ENCODE data around the gene RENBP.

RENBP gene

GRCh38 chrX:153909024-153909979 lies 35.1 kb downstream of the RENBP start:
- Histone ChIP-seq H3K4me3 (no peak overlapping the region), H3K36me3 (ENCODE audit: insufficient read depth, low read length) (no peaks in the 10 kb centered on the region), H3K9ac (ENCODE audit: insufficient read length) (no peak overlapping the region), H3K9me3 (ENCODE audit: low read depth, low read length) (no peaks in the 10 kb centered on the region), H3K27ac (no peak overlapping the region)
- DNase-seq (ENCODE audit: low read depth, low spot score): no peak
- no peak for TF ChIP-seq POLR2AphosphoS5 (IDR thresholded peaks at IDR 0.05; ENCODE audit: borderline replicate concordance, low read depth, low read length)
- no peak for TF ChIP-seq EZH2 (IDR thresholded peaks at IDR 0.05)
- no peak for TF ChIP-seq FOXP2 (optimal IDR thresholded peaks at IDR 0.05; ENCODE audit: control extremely low read depth, extremely low read length, insufficient read depth)

- Histone ChIP-seq H3K9ac (ENCODE audit: insufficient read length) (no peak overlapping the region), H3K36me3 (ENCODE audit: insufficient read depth, low read length) (no peaks in the 10 kb centered on the region), H3K4me3 (no peak overlapping the region), H3K27ac (no peak overlapping the region), H3K9me3 (ENCODE audit: low read depth, low read length) (no peaks in the 10 kb centered on the region)
- TF ChIP-seq FOXP2 (optimal IDR thresholded peaks at IDR 0.05; ENCODE audit: control extremely low read depth, extremely low read length, insufficient read depth): no peak
- no peak for TF ChIP-seq EZH2 (IDR thresholded peaks at IDR 0.05)
- TF ChIP-seq POLR2AphosphoS5 (IDR thresholded peaks at IDR 0.05; ENCODE audit: borderline replicate concordance, low read depth, low read length): no peak
- no peak for DNase-seq (ENCODE audit: low read depth, low spot score)
Observed at GRCh38 chrX:153908219-153908860, 36.1 kb downstream of the RENBP start.

GRCh38 chrX:153907456-153907855 lies 37.0 kb downstream of the RENBP start:
- TF ChIP-seq POLR2AphosphoS5 (IDR thresholded peaks at IDR 0.05; ENCODE audit: borderline replicate concordance, low read depth, low read length) (no peak), EZH2 (IDR thresholded peaks at IDR 0.05) (no peak), FOXP2 (optimal IDR thresholded peaks at IDR 0.05; ENCODE audit: control extremely low read depth, extremely low read length, insufficient read depth) (no peak)

GRCh38 chrX:153906126-153906917 lies 38.1 kb downstream of the RENBP start:
- TF ChIP-seq POLR2AphosphoS5 (IDR thresholded peaks at IDR 0.05; ENCODE audit: borderline replicate concordance, low read depth, low read length) (no peak), EZH2 (IDR thresholded peaks at IDR 0.05) (no peak), FOXP2 (optimal IDR thresholded peaks at IDR 0.05; ENCODE audit: control extremely low read depth, extremely low read length, insufficient read depth) (no peak)
- Histone ChIP-seq H3K9ac (ENCODE audit: insufficient read length) (no peak overlapping the region), H3K4me3 (no peak overlapping the region), H3K9me3 (ENCODE audit: low read depth, low read length) (no peaks in the 10 kb centered on the region), H3K36me3 (ENCODE audit: insufficient read depth, low read length) (no peaks in the 10 kb centered on the region), H3K27ac (no peak overlapping the region)
- DNase-seq (ENCODE audit: low read depth, low spot score): no peak

More at GRCh38 chrX:153907456-153907855, 37.0 kb downstream of the RENBP start:
- no peak overlapping the region for H3K4me3 ChIP-seq
- no peaks in the 10 kb centered on the region for H3K36me3 ChIP-seq (ENCODE audit: insufficient read depth, low read length)
- no peak overlapping the region for H3K9ac ChIP-seq (ENCODE audit: insufficient read length)
- no peak overlapping the region for H3K27ac ChIP-seq
- DNase-seq (ENCODE audit: low read depth, low spot score): no peak
- no peaks in the 10 kb centered on the region for H3K9me3 ChIP-seq (ENCODE audit: low read depth, low read length)

GRCh38 chrX:153905481-153906095 lies 38.9 kb downstream of the RENBP start:
- Histone ChIP-seq H3K27ac (no peak overlapping the region), H3K9me3 (ENCODE audit: low read depth, low read length) (no peaks in the 10 kb centered on the region), H3K36me3 (ENCODE audit: insufficient read depth, low read length) (no peaks in the 10 kb centered on the region), H3K9ac (ENCODE audit: insufficient read length) (no peak overlapping the region), H3K4me3 (no peak overlapping the region)
- no peak for DNase-seq (ENCODE audit: low read depth, low spot score)
- no peak for TF ChIP-seq POLR2AphosphoS5 (IDR thresholded peaks at IDR 0.05; ENCODE audit: borderline replicate concordance, low read depth, low read length)
- no peak for TF ChIP-seq EZH2 (IDR thresholded peaks at IDR 0.05)
- no peak for TF ChIP-seq FOXP2 (optimal IDR thresholded peaks at IDR 0.05; ENCODE audit: control extremely low read depth, extremely low read length, insufficient read depth)

- Histone ChIP-seq H3K4me3 (no peak within 1 kb of the TSS), H3K9ac (ENCODE audit: insufficient read length) (no peak within 1 kb of the TSS), H3K9me3 (ENCODE audit: low read depth, low read length) (no peaks in the 10 kb centered on the region), H3K27ac (no peak within 1 kb of the TSS), H3K36me3 (ENCODE audit: insufficient read depth, low read length) (no peaks in the 10 kb centered on the region)
- TF ChIP-seq EZH2 (IDR thresholded peaks at IDR 0.05): no peak
- no peak for TF ChIP-seq FOXP2 (optimal IDR thresholded peaks at IDR 0.05; ENCODE audit: control extremely low read depth, extremely low read length, insufficient read depth)
- no peak for TF ChIP-seq POLR2AphosphoS5 (IDR thresholded peaks at IDR 0.05; ENCODE audit: borderline replicate concordance, low read depth, low read length)
- no peak for DNase-seq (ENCODE audit: low read depth, low spot score)
Observed at GRCh38 chrX:153903991-153904957, 40.2 kb downstream of the RENBP start, which contains the start of gene AVPR2. Gene AVPR2 (plus strand): TSS chrX:153904673. CDS start chrX:153905146, 473 bp downstream.
